Muscle of back (tissue), 11 donors: Measurements from ENCODE around the gene ELAVL2. TPM values are rescaled to one million over a fixed set of nuclear protein-coding genes. Genes with fewer than 3 reads are reported as not detected.

Source experiments
- DNase-seq, 3 donors: peaks; one replicate each; pipeline versions ENCODE4 v3.0.0 to v3.0.0-alpha.2; 2013
- polyA plus RNA-seq, 10 donors: library from polyadenylated mRNA; unstranded; fragments of 120-200 nt; gene quantifications; one replicate each; pipeline ENCODE4 v1.2.1, GENCODE V29; 2013; ENCODE audit not compliant: insufficient read length in 10 of 10

The ELAVL2 gene
- polyA plus RNA-seq, 10 donors: 1.1 to 5.5 (median 2.2) TPM

- DNase-seq: no peak
Observed at GRCh38 chr9:23822261-23823169, 3.5 kb downstream of the ELAVL2 start.

- peak; percentile 27 to 81 (median 46) for DNase-seq
Observed at GRCh38 chr9:23821375-23822181, 4.5 kb downstream of the ELAVL2 start.

- peak in 1 of 3 donors; percentile 75 for DNase-seq
Observed at GRCh38 chr9:23820451-23821374, 5.3 kb downstream of the ELAVL2 start.

- DNase-seq: no peak
Observed at GRCh38 chr9:23819403-23819802, 6.6 kb downstream of the ELAVL2 start.

- DNase-seq: no peak
Observed at GRCh38 chr9:23814243-23814642, 11.8 kb downstream of the ELAVL2 start.

- no peak for DNase-seq
Observed at GRCh38 chr9:23812673-23813072, 13.4 kb downstream of the ELAVL2 start.

- DNase-seq: no peak
Observed at GRCh38 chr9:23811633-23812032, 14.4 kb downstream of the ELAVL2 start.

GRCh38 chr9:23803216-23803615 is 22.8 kb downstream of the ELAVL2 start:
- no peak for DNase-seq

- no peak for DNase-seq
Observed at GRCh38 chr9:23801523-23801922, 24.5 kb downstream of the ELAVL2 start.

- DNase-seq: no peak
Observed at GRCh38 chr9:23799521-23799920, 26.5 kb downstream of the ELAVL2 start.

GRCh38 chr9:23798325-23798724 is 27.7 kb downstream of the ELAVL2 start:
- DNase-seq: no peak

GRCh38 chr9:23796209-23796608 is 29.8 kb downstream of the ELAVL2 start:
- DNase-seq: no peak

- DNase-seq: peak in 1 of 3 donors; percentile 19
Observed at GRCh38 chr9:23790351-23791260, 35.4 kb downstream of the ELAVL2 start.

GRCh38 chr9:23789529-23790254 is 36.3 kb downstream of the ELAVL2 start:
- no peak for DNase-seq

- DNase-seq: no peak
Observed at GRCh38 chr9:23784962-23785361, 41.1 kb downstream of the ELAVL2 start.

- DNase-seq: no peak
Observed at GRCh38 chr9:23783509-23783908, 42.5 kb downstream of the ELAVL2 start.

GRCh38 chr9:23779220-23779619 is 46.8 kb downstream of the ELAVL2 start:
- peak in 1 of 3 donors; percentile 49 for DNase-seq

- no peak for DNase-seq
Observed at GRCh38 chr9:23777328-23777727, 48.7 kb downstream of the ELAVL2 start.

GRCh38 chr9:23775549-23775948 is 50.5 kb downstream of the ELAVL2 start:
- DNase-seq: no peak

GRCh38 chr9:23774266-23774665 is 51.8 kb downstream of the ELAVL2 start:
- no peak for DNase-seq
